Glutamatergic neuron (in vitro differentiated cells): ENCODE data around the gene TRABD. TPM values are rescaled to one million over a fixed set of nuclear protein-coding genes. Genes with fewer than 3 reads are reported as not detected.
A peak's percentile ranks its signal among the peaks of the same experiment; 100 is the strongest.

Experiments
- DNase-seq: peaks from one replicate; pipeline ENCODE4 v3.0.0; 2022
- H3K27ac Mint-ChIP-seq: one replicate; pipeline ENCODE4 v1.8.0; 2020; ENCODE audit warnings: mild to moderate bottlenecking, mixed read lengths, inconsistent platforms; ENCODE audit not compliant: unreplicated experiment
- H3K27me3 Mint-ChIP-seq: one replicate; pipeline ENCODE4 v1.8.0; 2020; ENCODE audit warnings: mild to moderate bottlenecking, moderate library complexity, mixed read lengths, inconsistent platforms; ENCODE audit not compliant: unreplicated experiment
- H3K36me3 Mint-ChIP-seq: one replicate; pipeline ENCODE4 v1.8.0; 2020; ENCODE audit warnings: mild to moderate bottlenecking, mixed read lengths, inconsistent platforms; ENCODE audit not compliant: unreplicated experiment
- H3K4me1 Mint-ChIP-seq: one replicate; pipeline ENCODE4 v1.8.0; 2020; ENCODE audit warnings: mild to moderate bottlenecking, low read depth, mixed read lengths, inconsistent platforms; ENCODE audit not compliant: unreplicated experiment
- H3K4me3 Mint-ChIP-seq: one replicate; pipeline ENCODE4 v1.8.0; 2020; ENCODE audit warnings: mild to moderate bottlenecking, mixed read lengths, inconsistent platforms; ENCODE audit not compliant: unreplicated experiment
- H3K9me3 Mint-ChIP-seq: one replicate; pipeline ENCODE4 v1.8.0; 2020; ENCODE audit warnings: mild to moderate bottlenecking, moderate library complexity, mixed read lengths, inconsistent platforms; ENCODE audit not compliant: unreplicated experiment
- total RNA-seq: library from RNA; stranded (reverse); fragmentation: NEBNext Ultra II Directional; extraction: Animal tissue kit (Norgen Biotek cat#: 25700); gene quantifications from one replicate; pipeline ENCODE4 v1.2.1, GENCODE V29; 2021; ENCODE audit not compliant: unreplicated experiment
- TF ChIP-seq, protein P1 (sequence below): fragments of 200-600 bp; sonication (generic); IDR thresholded peaks from one replicate; pipeline ENCODE4 v1.5.0; 2021; ENCODE audit not compliant: partially characterized antibody, unreplicated experiment

TRABD gene
- total RNA-seq, 1 donor from 2014 or later, result 31.3 TPM

- peaks cover 13% of the 10 kb centered on the region for H3K36me3 Mint-ChIP-seq
- H3K27ac Mint-ChIP-seq, result no peak overlapping the region
- TF ChIP-seq, protein P1, sequence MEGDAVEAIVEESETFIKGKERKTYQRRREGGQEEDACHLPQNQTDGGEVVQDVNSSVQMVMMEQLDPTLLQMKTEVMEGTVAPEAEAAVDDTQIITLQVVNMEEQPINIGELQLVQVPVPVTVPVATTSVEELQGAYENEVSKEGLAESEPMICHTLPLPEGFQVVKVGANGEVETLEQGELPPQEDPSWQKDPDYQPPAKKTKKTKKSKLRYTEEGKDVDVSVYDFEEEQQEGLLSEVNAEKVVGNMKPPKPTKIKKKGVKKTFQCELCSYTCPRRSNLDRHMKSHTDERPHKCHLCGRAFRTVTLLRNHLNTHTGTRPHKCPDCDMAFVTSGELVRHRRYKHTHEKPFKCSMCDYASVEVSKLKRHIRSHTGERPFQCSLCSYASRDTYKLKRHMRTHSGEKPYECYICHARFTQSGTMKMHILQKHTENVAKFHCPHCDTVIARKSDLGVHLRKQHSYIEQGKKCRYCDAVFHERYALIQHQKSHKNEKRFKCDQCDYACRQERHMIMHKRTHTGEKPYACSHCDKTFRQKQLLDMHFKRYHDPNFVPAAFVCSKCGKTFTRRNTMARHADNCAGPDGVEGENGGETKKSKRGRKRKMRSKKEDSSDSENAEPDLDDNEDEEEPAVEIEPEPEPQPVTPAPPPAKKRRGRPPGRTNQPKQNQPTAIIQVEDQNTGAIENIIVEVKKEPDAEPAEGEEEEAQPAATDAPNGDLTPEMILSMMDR, result no peak
- H3K4me1 Mint-ChIP-seq, result peaks cover 15% of the 10 kb centered on the region
- DNase-seq, result no peak
- peaks cover 21% of the 10 kb centered on the region for H3K9me3 Mint-ChIP-seq
- peaks cover 11% of the 10 kb centered on the region for H3K27me3 Mint-ChIP-seq
- H3K4me3 Mint-ChIP-seq, result no peak overlapping the region
These were observed 20.3 kb downstream of the TRABD start for GRCh38 chr22:50205781-50206569.

DNA sequence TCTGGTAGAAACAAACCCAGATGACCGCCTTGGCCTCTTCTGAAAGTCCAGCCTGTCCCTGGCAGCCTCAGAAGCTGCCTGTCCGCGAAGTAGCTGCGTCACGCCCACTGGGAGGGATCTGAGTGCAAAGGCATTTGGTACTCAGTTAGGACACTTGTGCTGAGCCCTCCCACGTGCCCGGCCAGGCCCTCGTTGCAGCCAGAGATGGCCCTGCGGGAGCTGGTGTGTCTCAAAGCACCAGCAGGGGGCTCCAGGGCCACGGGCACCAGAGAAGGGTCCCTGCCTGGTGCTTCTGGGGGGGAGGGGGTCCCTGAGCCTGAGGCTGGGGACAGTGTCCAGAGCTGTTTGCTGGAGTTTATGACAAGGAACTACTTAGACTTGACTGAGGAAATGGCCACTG, 20.9 kb downstream of the TRABD start:
- TF ChIP-seq, protein P1, result peak; percentile 44

DNA sequence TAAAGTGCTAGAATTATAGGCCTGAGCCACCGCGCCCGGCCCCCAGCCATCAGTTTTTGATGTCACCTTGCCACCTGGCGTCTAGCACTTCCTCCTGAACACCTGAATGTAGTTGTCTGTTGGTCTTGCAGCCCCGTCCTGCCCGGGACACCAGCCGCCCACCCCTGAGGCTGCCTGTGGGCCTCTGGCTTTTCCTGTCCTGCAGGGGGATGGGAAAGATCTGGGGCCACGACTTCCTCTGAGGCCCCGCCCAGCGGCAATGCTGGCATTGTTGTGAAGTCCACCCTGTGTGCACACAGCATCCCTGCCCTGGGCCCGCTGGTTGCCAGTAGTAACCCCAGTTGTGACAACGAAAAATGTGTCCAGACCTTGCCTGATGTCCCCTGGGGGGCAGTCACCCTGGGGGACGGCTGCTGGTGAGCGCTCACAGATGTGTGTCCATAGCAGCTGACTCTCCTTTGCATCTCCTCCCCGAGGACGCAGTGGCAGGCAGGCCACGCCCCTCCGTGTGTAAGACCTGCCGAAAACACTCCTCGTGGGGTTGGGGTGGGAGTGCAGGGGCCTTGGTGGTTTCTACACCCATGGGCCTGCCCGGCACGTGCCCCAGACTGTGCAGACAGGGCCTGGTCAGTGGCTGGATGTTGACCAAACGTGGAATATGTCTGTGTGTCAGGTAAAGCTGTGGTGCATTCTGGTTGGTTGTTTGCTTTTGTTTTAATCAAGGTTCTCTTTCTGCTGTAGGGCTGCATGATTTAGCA, 21.8 kb downstream of the TRABD start:
- TF ChIP-seq, protein P1, result no peak
- Mint-ChIP-seq H3K4me1 (peaks cover 9% of the 10 kb centered on the region), H3K9me3 (peaks cover 13% of the 10 kb centered on the region), H3K27ac (peak overlapping the region; percentile 53), H3K4me3 (no peak overlapping the region), H3K36me3 (peaks cover 19% of the 10 kb centered on the region), H3K27me3 (peaks cover 8% of the 10 kb centered on the region)
- DNase-seq, result peak; percentile 59

More for the DNA sequence above, 20.9 kb downstream of the TRABD start:
- no peak for DNase-seq
- peaks cover 15% of the 10 kb centered on the region for H3K4me1 Mint-ChIP-seq
- peaks cover 15% of the 10 kb centered on the region for H3K27me3 Mint-ChIP-seq
- peaks cover 13% of the 10 kb centered on the region for H3K36me3 Mint-ChIP-seq
- H3K4me3 Mint-ChIP-seq, result no peak overlapping the region
- no peak overlapping the region for H3K27ac Mint-ChIP-seq
- H3K9me3 Mint-ChIP-seq, result peaks cover 21% of the 10 kb centered on the region

GRCh38 chr22:50208430-50208938, 22.8 kb downstream of the TRABD start:
- Mint-ChIP-seq H3K36me3 (peaks cover 23% of the 10 kb centered on the region), H3K27me3 (peaks cover 7% of the 10 kb centered on the region), H3K27ac (peak overlapping the region; percentile 84), H3K9me3 (peaks cover 12% of the 10 kb centered on the region), H3K4me1 (peaks cover 7% of the 10 kb centered on the region), H3K4me3 (no peak overlapping the region)
- TF ChIP-seq, protein P1, result no peak
- DNase-seq, result no peak
